ENCODE measurements around the gene LHFPL3. TPM values are rescaled to one million over a fixed set of nuclear protein-coding genes. Genes with fewer than 3 reads are reported as not detected.

Gene LHFPL3
- total RNA-seq, 1 experiment from 2014 or later, result not detected

- no peaks in the 10 kb centered on the region for H3K27me3 ChIP-seq (ENCODE audit: insufficient read depth, low read length)
- H2AFZ ChIP-seq (ENCODE audit: low read length), result no peak overlapping the region
- no peak overlapping the region for H4K91ac ChIP-seq (ENCODE audit: insufficient read length, low read depth, low read length)
- H3K9ac ChIP-seq (ENCODE audit: extremely low read depth, insufficient read length, low read length), result no peak overlapping the region
- Mint-ChIP-seq H3K27ac (no peak overlapping the region), H3K27me3 (ENCODE audit: low read depth) (no peaks in the 10 kb centered on the region), H3K36me3 (ENCODE audit: insufficient read depth in 1 of 3, low read depth in 3 of 3) (peaks cover 0 to 11% (median 3%) of the 10 kb centered on the region in 3 experiments; a peak in 2 of 7 replicates), H3K9me3 (peaks cover 14 to 30% of the 10 kb centered on the region in 2 experiments), H3K4me3 (no peak overlapping the region), H3K4me1 (no peaks in the 10 kb centered on the region)
- H3K79me2 ChIP-seq (ENCODE audit: insufficient read depth, low read length), result no peaks in the 10 kb centered on the region
- no peak overlapping the region for H2BK12ac ChIP-seq (ENCODE audit: insufficient read length, low read depth, low read length)
- no peak overlapping the region for H3K14ac ChIP-seq (ENCODE audit: insufficient read depth, low read length)
- no peaks in the 10 kb centered on the region for H3K79me1 ChIP-seq (ENCODE audit: insufficient read depth, low read depth, low read length, poor library complexity, severe bottlenecking)
- TF ChIP-seq CTCF (conservative IDR thresholded peaks at IDR 0.05), result no peak
- H3K4ac ChIP-seq (ENCODE audit: low read depth, low read length), result no peak overlapping the region
- H2BK120ac ChIP-seq (ENCODE audit: low read depth, low read length, poor library complexity, severe bottlenecking), result no peak overlapping the region
- H3K23ac ChIP-seq (ENCODE audit: insufficient read length, low read depth, low read length), result no peak overlapping the region
- H3K27ac ChIP-seq (ENCODE audit: insufficient read length, low read depth, low read length), result no peak overlapping the region
- H4K8ac ChIP-seq (replicated peaks; ENCODE audit: insufficient read length, low read depth, low read length), result no peak overlapping the region
- no peaks in the 10 kb centered on the region for H3K23me2 ChIP-seq (ENCODE audit: insufficient read length, low read depth, low read length, poor library complexity, severe bottlenecking)
- H3K4me1 ChIP-seq (ENCODE audit: insufficient read depth, low read length), result no peaks in the 10 kb centered on the region
- no peak overlapping the region for H4K5ac ChIP-seq (ENCODE audit: insufficient read length, low read depth, low read length)
- H2BK20ac ChIP-seq (ENCODE audit: low read depth, low read length, poor library complexity, severe bottlenecking), result no peak overlapping the region
- no peak overlapping the region for H3T11ph ChIP-seq (ENCODE audit: low read length)
- H2AK5ac ChIP-seq (ENCODE audit: insufficient read length, low read length), result no peak overlapping the region
- no peak overlapping the region for H3K56ac ChIP-seq (ENCODE audit: insufficient read length, low read depth, low read length)
- no peak overlapping the region for H3K4me2 ChIP-seq (ENCODE audit: insufficient read depth, insufficient read length, low read length)
- H3K18ac ChIP-seq (ENCODE audit: insufficient read length, low read depth, low read length), result no peak overlapping the region
- H2BK15ac ChIP-seq (ENCODE audit: low read depth, low read length), result no peak overlapping the region
- peak; percentile 59 for DNase-seq
- H4K20me1 ChIP-seq (ENCODE audit: control insufficient read depth, insufficient read depth, insufficient read length), result no peaks in the 10 kb centered on the region
- no CpG with 5 or more reads among the region's 4 CpGs for WGBS (ENCODE audit: extremely low coverage, insufficient read length, low lambda C conversion rate)
- H3K9me3 ChIP-seq (ENCODE audit: control insufficient read depth, low read depth, low read length), result no peaks in the 10 kb centered on the region
- no peak overlapping the region for H2BK5ac ChIP-seq (ENCODE audit: insufficient read length, low read length)
Observed at GRCh38 chr7:104552102-104552501, 223.7 kb downstream of the LHFPL3 start.
